ENCODE measurements around the gene IL21R.
A peak's percentile ranks its signal among the peaks of the same experiment; 100 is the strongest.

Gene IL21R

DNA sequence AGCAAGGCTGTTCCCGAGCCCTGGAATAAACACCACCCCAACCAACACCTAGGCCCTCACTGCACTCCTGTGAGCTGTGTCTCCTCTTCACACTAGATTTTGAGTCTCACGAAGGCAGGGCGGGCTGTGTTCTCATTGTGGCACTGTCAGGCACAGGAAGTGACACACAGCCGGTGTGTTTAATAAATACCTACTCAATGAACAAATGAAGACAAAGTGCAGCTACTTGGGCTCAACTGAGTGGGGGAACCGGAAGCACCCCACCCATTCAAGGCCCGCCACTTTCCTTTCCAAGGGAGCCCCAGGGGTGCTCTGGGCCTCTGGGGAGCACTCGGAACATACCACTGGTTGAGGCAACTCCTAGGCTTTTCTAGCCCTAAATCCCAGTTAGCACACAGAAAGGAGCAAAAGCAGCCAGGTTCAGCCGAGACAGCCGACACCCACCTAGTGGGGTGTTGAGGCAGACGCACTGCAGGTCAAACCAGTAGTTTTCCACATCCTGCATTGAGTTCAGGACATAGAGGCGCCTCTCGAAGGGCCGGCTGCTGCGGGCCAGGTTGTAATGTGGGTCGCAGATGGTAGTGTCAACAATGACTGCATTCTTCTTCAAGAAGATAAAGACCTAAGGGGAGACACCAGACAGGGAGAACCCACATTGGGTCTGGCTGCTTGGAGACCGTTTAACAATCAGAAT lies 90.1 kb downstream of the IL21R start:
- DNase-seq: no peak

- no peak for DNase-seq
Observed at GRCh38 chr16:27492588-27492979, 90.6 kb downstream of the IL21R start.

GRCh38 chr16:27495191-27495590 lies 93.2 kb downstream of the IL21R start:
- peak in 1 of 2 experiments; percentile 19 for DNase-seq

DNA sequence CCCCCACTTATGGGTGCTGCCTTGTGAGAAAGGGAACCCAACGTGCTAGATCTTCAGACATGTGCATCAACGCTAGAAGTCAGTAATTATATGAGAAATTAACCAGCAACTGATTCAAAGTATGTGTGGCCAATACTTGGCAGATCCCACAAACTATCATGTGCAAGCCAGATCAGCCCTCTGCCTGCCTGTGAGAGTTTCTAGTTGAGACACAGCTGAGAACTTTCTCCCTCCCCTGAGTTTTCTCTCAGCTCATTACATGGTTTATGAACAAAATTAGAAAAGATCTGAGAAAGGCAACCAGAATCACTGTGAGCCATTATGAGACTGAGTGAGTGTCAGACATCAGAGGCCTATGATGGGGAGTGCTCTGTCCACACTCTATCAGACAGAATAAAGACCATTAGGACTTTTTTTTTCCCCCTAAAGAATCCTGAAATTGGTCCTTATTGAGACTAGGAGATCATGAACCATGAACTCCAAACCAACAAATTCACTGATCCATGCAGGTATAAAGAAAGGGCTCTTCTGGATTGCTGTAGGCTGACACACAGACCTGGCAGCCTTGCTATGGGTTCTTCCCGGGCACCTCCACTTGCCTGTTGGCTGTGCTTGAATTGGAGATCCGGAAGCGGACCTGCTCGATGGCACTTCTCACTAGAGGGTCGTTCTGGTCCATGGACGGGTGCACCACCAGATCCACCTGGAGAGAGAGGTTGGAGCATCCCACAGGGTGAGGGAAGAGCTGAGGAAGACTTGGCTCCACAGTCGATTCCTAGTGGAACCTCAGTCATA lies 96.3 kb downstream of the IL21R start:
- DNase-seq: no peak

DNA sequence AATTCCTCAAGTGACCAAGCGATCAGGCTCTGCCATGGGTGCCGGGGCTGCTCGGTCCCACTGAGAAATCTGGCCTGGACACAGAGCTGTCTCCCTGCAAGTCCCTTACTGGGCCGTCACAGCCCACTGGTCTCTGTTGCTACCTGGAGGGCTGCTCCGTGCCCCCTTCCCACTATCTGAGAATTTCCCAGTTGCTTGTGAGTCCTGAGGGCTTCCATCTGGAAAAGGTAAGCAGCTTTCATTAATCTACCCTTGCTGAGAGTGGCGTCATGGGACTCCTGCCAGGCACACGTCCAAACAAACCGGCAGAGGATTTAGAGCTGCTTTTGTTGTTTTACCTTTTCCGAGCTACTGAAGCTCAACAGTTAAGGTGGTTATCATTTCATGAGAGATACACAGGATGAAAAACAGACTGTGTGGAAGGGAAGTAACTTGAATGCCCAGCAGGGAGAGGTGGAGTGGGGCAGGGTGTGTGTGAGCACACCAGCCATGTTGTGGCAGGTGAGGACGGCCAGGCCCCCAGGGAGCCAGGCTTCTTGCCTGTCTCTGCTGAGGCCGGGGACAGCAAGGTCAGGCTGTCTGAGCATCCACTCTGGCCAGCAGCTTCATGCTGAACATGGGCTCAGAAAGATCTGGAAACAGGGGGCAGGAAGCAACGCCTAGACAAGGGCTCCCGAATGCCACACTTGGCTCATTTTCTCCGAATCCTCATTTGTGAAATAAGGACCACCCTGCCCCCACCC lies 97.1 kb downstream of the IL21R start:
- DNase-seq: no peak

DNA sequence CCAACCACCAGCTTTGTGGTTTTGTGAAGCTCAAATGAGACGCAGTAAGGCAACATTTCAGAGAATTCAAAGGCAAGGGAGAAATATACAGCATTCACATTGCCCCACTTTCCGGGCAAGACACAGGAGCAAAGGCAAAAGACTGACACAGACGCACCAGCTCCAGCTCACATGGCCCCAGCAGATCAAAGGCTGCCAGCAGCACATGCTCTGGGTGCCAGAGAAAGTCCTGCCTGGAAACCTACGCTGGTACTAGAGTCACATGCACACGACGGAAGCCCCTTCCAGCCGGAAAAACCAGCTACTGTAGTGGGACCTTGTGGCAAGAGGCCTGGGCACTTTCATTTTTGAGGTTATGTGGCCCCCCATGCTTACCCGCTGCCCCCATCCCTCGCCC lies 97.7 kb downstream of the IL21R start:
- no peak for DNase-seq

DNA sequence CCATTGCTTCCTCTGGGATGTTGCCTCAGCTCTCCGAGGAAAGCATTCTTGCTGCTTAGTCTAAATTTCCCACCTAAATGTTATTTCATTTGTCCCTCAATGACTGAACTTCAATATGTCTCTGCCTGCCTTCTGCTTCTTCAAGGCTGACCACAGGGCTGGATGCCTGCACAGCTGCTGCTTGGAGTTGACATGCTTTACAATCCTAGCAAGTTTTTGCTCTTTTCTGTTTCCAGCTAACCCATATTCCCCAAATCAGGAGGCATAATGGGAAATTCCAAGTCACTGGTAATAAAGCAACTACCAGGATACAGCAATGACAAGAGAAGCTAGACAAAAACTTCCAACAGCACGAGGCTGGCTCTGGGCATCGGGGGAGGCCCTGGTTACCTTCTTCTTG lies 98.8 kb downstream of the IL21R start:
- DNase-seq: no peak

Data from cerebellar nuclear complex (tissue), 1 donor.